GM19238 (cell line): ENCODE results near the gene SYCP3.
A peak's percentile ranks its signal among the peaks of the same experiment; 100 is the strongest.
"Not testable (repeated sequence)": the region's sequence is repeated elsewhere in the genome, so short reads cannot be mapped to it uniquely, and the experiment has no call there.

ENCODE experiments used
- DNase-seq: peaks from one replicate; pipeline ENCODE4 v3.0.0; 2011; ENCODE audit warnings: low spot score; ENCODE audit not compliant: insufficient read length

The SYCP3 gene

GRCh38 chr12:101761350-101761749 lies 22.1 kb upstream of the SYCP3 start:
- no peak for DNase-seq

GRCh38 chr12:101759396-101760047 lies 20.3 kb upstream of the SYCP3 start:
- peak; percentile 13 for DNase-seq

- no peak for DNase-seq
Measured at GRCh38 chr12:101750152-101750551, 10.9 kb upstream of the SYCP3 start.

- no peak for DNase-seq
Measured at GRCh38 chr12:101749657-101750056, 10.4 kb upstream of the SYCP3 start.

DNA sequence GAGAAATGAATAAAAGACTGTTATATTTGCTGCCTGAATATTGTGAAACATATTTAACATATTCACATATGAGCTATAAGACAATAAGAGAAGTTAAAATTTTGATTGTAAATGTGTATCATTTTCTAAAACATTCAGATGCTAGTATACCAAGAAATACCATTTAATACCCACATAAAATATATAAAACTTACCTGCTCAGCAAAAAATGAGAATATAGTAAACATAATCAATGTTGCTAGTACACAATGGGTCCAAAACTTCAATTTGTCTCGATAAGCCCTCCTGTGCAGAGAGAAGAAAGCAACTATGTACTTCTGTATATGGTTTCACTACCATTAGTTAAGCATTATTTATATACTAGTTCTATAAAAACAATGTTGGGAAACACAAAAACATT lies 9.6 kb upstream of the SYCP3 start:
- no peak for DNase-seq

DNA sequence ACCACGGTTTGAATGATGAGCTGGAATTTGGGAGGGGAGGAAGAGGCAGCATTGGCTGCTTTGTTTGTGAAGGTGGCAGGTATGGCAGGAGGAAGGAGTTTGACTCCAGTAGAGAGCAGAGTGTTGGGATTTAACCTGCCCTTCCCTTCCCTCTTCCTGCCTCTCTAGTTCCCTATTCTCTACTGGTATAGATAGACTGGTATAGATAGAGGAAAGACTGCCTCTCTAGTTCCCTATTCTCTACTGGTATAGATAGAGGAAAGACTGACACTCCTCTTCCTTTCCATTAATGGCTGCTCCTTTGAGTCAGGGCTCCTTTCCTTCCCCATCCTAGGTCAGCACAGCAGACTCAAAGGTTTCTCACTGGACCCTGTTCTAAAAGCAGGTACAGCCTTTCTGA lies 8.4 kb upstream of the SYCP3 start:
- DNase-seq, result no peak

DNA sequence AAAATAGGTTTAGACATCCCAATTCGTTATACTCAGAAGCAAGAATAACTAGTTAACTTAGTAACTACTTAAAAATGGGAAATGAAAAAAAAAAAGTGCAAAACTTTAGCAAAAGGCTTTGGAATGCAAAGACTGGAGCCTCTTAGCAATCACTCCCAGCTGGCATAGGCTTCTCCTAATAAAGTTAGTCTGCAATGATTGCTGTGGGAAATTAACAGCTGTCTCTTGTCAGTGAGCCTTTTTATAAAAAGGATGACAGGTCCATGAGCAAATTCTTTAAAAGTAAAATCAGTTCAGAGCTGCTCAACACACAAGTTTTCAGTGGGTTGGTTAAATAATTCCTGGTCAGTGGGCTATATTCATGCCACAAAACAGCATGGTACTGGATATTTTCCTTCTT lies 7.4 kb upstream of the SYCP3 start:
- no peak for DNase-seq

DNA sequence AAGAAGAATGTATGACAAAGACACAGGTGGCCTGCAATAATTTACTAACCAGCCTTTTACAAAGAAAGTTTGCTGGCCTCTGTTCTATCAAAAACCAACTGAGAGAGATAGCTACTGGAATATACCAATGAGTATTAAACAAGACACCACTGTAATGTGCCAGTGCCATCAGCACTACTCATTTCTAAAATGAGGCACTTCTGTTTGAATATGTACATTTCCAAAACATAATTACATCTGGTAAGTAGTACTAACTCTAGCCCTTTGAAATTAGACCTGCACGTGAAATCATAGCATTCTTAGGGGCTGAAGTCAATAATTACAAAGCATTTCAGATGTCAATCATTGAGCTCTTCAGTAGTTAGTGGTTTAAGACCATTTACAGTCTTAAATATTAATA lies 6.9 kb upstream of the SYCP3 start:
- no peak for DNase-seq

DNA sequence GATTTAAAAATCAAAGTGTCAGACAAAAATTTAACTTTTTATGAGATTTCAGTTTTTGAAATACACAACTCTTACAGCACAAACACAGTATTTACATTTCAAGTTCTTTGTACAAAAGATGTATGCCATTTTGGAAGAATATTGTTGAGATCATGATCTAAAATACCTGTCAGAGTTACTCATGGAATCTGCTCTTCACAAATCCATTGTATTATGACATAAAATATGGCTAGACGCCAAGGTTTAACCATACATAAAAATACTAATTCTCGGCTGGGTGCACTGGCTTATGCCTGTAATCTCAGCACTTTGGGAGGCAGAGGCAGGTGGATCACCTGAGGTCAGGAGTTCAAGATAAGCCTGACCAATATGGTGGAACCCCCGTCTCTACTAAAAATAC lies 6.2 kb upstream of the SYCP3 start:
- DNase-seq, result no peak

GRCh38 chr12:101743724-101744472 lies 4.6 kb upstream of the SYCP3 start:
- peak; percentile 7 for DNase-seq

DNA sequence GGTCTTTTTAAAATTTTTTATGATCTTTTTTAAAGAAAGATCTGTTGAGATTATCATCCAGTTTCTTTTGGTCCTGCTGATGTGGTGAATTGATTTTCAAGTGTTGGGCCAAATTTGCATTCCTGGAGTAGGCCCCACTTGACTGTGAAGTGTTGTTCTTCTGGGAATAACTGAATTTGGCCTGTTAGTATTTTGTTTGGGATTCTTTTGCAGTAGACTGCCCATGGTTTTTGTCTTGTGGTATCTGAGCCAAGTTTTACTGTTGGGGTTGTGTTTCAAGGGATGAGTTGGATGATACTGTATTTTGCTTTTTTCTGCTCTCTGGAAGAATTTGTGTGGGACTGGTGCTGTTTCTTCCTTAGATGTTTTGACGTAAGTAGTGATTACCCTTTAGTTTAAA lies 4.0 kb upstream of the SYCP3 start:
- no peak for DNase-seq

DNA sequence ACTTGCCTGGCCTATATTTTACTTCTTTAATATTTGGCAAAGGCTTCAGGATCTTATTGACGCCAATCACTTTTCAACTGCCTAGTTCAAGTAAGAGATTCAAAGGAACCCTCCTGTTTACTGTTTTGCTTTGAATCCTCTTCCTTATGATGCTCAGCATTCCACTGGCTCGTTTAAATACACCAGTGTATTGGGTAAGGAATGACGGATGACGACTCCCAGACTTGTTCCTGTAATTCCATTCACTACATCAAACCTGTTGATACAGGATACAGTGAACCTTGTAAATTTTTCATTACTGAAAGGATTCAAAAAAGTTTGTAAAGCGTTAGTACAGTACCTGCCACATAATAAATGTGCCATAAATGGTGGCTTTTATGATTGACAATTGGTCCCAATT lies 1.7 kb upstream of the SYCP3 start:
- DNase-seq, result no peak

GRCh38 chr12:101740566-101740965 lies 1.3 kb upstream of the SYCP3 start:
- no peak for DNase-seq

DNA sequence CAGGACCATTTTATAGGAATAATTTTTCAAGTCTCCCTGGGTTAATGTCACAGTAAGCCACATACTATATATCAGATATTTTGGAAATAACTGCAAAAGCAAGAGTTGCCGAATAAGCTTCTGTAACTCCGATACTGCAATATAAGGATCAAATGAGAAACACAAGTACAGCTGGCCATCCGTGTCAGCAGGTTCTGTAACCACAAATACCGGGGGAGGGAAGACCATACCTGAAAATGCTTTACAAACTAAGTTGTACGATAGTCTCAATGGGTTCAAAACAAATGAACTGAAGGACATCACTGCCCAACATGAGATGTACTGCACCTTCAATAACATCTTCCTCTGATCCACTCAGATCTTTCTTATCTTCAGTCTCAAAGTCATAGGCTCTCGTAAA lies 1.8 kb downstream of the SYCP3 start:
- no peak for DNase-seq

GRCh38 chr12:101734482-101734881 lies 4.8 kb downstream of the SYCP3 start:
- DNase-seq, result not testable (repeated sequence)

DNA sequence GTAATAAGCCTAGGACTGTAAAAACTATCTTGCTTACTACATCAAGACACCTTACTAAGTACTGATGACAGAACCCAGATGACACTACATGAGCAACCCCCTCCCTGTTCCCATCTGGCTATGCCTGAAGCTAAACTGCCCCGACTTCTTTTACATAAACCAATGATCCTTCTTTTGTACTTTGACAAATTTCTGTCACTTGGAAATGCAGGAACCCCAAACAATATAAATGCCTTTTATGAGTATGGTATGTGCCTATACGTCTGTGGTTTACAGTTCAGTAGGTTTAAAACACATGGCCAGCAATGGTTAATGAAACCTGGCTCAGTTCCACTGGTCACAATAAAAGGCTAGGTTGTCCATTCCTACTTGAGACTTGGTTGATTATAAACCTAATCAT lies 6.1 kb downstream of the SYCP3 start:
- no peak for DNase-seq

- no peak for DNase-seq
Measured at GRCh38 chr12:101732318-101732717, 6.9 kb downstream of the SYCP3 start.

- DNase-seq, result no peak
Measured at GRCh38 chr12:101729842-101730241, 9.4 kb downstream of the SYCP3 start.

GRCh38 chr12:101727098-101727497 lies 12.2 kb downstream of the SYCP3 start:
- DNase-seq, result no peak

GRCh38 chr12:101722392-101722791 lies 16.9 kb downstream of the SYCP3 start:
- DNase-seq, result no peak

DNA sequence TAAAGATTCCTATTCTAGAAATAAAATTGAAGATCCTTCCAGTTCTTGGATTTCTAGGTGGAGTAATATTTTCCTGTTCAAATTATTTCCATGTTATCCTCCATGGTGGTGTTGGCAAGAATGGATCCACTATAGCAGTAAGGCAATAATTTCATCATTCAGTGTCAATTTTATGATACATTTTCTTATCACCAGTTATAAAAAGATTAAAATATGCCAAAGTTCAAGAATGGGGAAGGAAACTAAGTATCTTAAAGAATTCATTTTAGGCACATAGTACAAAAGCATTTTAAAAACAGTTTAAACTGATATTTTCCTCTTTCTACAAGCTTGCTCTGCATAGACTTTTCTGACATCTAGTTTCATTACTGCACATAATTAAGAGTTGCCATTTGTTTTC lies 19.1 kb downstream of the SYCP3 start:
- no peak for DNase-seq

GRCh38 chr12:101719566-101719965 lies 19.7 kb downstream of the SYCP3 start:
- no peak for DNase-seq

DNA sequence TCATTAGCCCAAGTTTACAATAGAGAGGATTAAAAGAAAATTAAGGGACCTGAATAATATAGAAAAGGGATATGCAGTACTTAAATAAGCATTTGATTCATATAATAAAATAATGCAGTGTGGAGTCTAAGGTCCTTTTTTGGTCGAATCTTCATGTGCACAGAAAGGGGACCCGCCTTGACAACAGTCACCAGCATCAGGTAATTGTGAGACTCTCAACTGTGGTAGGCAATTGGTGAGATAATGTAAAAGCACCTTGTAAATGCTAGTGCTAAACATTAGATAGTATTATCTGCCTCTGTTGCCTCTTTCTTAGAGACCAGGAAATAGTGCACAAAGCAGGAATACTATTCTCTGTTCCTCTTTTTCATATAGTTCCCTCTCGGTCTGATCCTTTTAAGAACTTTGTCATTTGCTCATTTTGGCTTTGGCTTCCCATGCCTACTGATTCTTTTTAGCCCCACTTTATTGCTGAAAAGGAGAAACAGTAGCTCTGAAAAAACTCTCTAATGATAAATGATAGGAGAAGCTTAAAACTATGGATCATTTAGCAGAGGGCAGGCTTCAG lies 24.3 kb downstream of the SYCP3 start:
- DNase-seq, result no peak
